ENCODE measurements around the gene PAX8.
"Not testable (repeated sequence)": the region's sequence is repeated elsewhere in the genome, so short reads cannot be mapped to it uniquely, and the experiment has no call there.

- TF ChIP-seq EZH2 (IDR thresholded peaks at IDR 0.05; ENCODE audit: insufficient read depth, poor library complexity, severe bottlenecking); EZH2phosphoT487 (IDR thresholded peaks at IDR 0.05; ENCODE audit: insufficient read depth, low read depth): not testable (repeated sequence)
Measured at GRCh38 chr2:113284999-113285398, 6.3 kb upstream of the PAX8 start.

Data from GM23248 (cell line).